Activated B cell treated with CpG ODN at 0.5 μM for 24 hours (primary cell): Measurements from ENCODE around the gene MAZ. TPM values are rescaled to one million over a fixed set of nuclear protein-coding genes. Genes with fewer than 3 reads are reported as not detected.

ENCODE experiments used
- ATAC-seq: fragments of 200-7000 bp; cut with Tn5 transposase; one replicate; pipeline ENCODE4 v1.10.0; 2021; ENCODE audit warnings: low read depth, mild to moderate bottlenecking, moderate library complexity
- CTCF ChIA-PET: fragments of 350-600 bp; sonication (Branson Sonifier 250); formaldehyde crosslinking; loops from one replicate; lab custom pipeline; 2021; ENCODE audit warnings: antibody characterized with exemption; lab: Charles Lee
- POLR2A ChIA-PET: fragments of 350-600 bp; sonication (Branson Sonifier 250); formaldehyde crosslinking; loops from one replicate; lab custom pipeline; 2021; ENCODE audit warnings: antibody characterized with exemption; lab: Charles Lee
- DNase-seq: peaks from one replicate; pipeline ENCODE4 v3.0.0; 2022
- H3K27ac Mint-ChIP-seq: one replicate; pipeline ENCODE4 v1.8.0; 2020; ENCODE audit warnings: mixed read lengths
- H3K27me3 Mint-ChIP-seq: one replicate; pipeline ENCODE4 v1.8.0; 2021; ENCODE audit warnings: mixed read lengths
- H3K36me3 Mint-ChIP-seq: one replicate; pipeline ENCODE4 v1.8.0; 2021; ENCODE audit warnings: low read depth, mixed read lengths
- H3K4me1 Mint-ChIP-seq: one replicate; pipeline ENCODE4 v1.8.0; 2021; ENCODE audit warnings: mixed read lengths
- H3K4me3 Mint-ChIP-seq: one replicate; pipeline ENCODE4 v1.8.0; 2020; ENCODE audit warnings: mild to moderate bottlenecking, mixed read lengths
- H3K9me3 Mint-ChIP-seq: one replicate; pipeline ENCODE4 v1.8.0; 2020; ENCODE audit warnings: mixed read lengths
- intact Hi-C: fragments of 100-400 bp; cut with micrococcal nuclease; formaldehyde crosslinking; loops from one replicate; pipeline ENCODE4 v1.15.1; 2024
- total RNA-seq: library from RNA; stranded (reverse); gene quantifications from 2 replicates; pipeline ENCODE4 v1.2.3, GENCODE V29; 2022
- TF ChIP-seq, protein P1 (sequence below): fragments of 200-600 bp; IDR thresholded peaks from one replicate; pipeline ENCODE4 v1.8.0; 2022; ENCODE audit warnings: antibody characterized with exemption, mild to moderate bottlenecking

The MAZ gene
- total RNA-seq, 1 donor from 2014 or later: 187 TPM

DNA sequence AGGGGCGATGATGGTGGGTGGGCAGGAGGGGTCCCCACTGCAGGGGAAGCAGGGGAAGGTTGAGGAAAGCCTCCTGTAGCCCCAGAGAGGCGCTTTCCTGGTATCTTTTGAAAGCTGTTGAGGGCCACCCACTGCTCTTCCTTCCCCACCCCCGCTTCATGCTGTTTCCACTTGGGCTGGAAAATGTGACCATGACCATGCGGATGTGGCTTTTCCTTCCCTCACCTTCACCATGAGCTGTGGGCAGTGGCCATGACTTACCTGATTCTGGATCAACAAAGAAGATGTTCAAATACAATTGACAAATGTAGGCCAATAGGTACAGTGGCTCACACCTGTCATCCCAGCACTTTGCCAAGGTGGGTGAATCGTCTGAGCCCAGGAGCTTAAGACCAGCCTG, 27.8 kb downstream of the MAZ start:
- ATAC-seq (no peak), DNase-seq (no peak)
- no peak overlapping the region for H3K27ac Mint-ChIP-seq
- no peak overlapping the region for H3K4me3 Mint-ChIP-seq
- peaks cover 70% of the 10 kb centered on the region for H3K36me3 Mint-ChIP-seq
- H3K9me3 Mint-ChIP-seq: no peaks in the 10 kb centered on the region
- H3K4me1 Mint-ChIP-seq: no peaks in the 10 kb centered on the region
- TF ChIP-seq, protein P1, sequence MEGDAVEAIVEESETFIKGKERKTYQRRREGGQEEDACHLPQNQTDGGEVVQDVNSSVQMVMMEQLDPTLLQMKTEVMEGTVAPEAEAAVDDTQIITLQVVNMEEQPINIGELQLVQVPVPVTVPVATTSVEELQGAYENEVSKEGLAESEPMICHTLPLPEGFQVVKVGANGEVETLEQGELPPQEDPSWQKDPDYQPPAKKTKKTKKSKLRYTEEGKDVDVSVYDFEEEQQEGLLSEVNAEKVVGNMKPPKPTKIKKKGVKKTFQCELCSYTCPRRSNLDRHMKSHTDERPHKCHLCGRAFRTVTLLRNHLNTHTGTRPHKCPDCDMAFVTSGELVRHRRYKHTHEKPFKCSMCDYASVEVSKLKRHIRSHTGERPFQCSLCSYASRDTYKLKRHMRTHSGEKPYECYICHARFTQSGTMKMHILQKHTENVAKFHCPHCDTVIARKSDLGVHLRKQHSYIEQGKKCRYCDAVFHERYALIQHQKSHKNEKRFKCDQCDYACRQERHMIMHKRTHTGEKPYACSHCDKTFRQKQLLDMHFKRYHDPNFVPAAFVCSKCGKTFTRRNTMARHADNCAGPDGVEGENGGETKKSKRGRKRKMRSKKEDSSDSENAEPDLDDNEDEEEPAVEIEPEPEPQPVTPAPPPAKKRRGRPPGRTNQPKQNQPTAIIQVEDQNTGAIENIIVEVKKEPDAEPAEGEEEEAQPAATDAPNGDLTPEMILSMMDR: no peak
- CTCF ChIA-PET: no interaction called here
- H3K27me3 Mint-ChIP-seq: no peaks in the 10 kb centered on the region
- POLR2A ChIA-PET: interaction anchor here (0.6 to 0.7 kb wide), 3 partner anchors 8 to 1212 kb away, joined by 3 to 4 read pairs (median 3); no protein-coding TSS in a partner anchor
- intact Hi-C loops: no loop called here

GRCh38 chr16:29835926-29836325, 29.6 kb downstream of the MAZ start:
- peaks cover 80% of the 10 kb centered on the region for H3K36me3 Mint-ChIP-seq
- no peak for ATAC-seq
- H3K27me3 Mint-ChIP-seq: no peaks in the 10 kb centered on the region
- intact Hi-C loops: no loop called here
- no peak overlapping the region for H3K4me3 Mint-ChIP-seq
- CTCF ChIA-PET: no interaction called here
- H3K4me1 Mint-ChIP-seq: no peaks in the 10 kb centered on the region
- no peak overlapping the region for H3K27ac Mint-ChIP-seq
- no peak for DNase-seq
- TF ChIP-seq, protein P1: no peak
- no peaks in the 10 kb centered on the region for H3K9me3 Mint-ChIP-seq
- POLR2A ChIA-PET: interaction anchor here (0.7 kb wide), 2 partner anchors 442 to 912 kb away, joined by 3 to 5 read pairs; partner anchors contain the start of gene PHKG2

DNA sequence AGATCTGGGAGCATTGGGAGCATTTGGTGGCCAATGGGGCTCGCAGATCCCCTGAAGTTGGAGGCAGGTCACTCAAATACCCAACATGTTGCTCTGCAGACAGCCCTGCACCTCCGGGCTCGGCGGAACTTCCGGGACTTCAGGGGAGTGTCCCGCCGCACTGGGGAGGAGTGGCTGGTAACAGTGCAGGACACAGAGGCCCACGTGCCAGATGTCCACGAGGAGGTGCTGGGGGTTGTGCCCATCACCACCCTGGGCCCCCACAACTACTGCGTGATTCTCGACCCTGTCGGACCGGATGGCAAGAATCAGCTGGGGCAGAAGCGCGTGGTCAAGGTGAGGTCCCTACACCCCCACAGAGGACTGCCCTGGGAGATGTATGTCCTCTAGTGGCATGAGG, 30.3 kb downstream of the MAZ start:
- ATAC-seq (no peak), DNase-seq (no peak)
- Mint-ChIP-seq H3K27ac (no peak overlapping the region), H3K36me3 (peaks cover 76% of the 10 kb centered on the region), H3K9me3 (no peaks in the 10 kb centered on the region), H3K4me3 (no peak overlapping the region), H3K4me1 (no peaks in the 10 kb centered on the region), H3K27me3 (no peaks in the 10 kb centered on the region)
- intact Hi-C loops: no loop called here
- ChIA-PET POLR2A (no interaction called here), CTCF (no interaction called here)
- TF ChIP-seq, protein P1: no peak

DNA sequence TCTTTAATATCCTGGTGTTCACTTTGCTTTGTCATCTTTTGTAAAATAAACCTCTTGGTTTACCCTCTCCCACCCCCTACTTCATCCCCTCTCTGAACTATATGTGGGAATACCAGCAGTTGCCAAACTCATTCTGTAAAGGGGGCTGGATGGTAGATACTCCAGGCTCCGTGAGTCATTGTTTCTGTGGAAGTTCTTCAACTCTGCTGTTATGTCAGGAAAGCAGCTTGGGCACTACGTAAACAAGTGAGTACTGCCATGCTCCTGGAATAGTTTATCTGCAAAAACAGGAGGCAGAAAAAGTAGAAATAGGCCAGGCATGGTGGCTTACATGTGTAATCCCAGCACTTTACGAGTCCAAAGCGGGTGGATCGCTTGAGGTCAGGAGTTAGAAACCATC, 31.5 kb downstream of the MAZ start:
- H3K36me3 Mint-ChIP-seq: peaks cover 75% of the 10 kb centered on the region
- intact Hi-C loops: no loop called here
- DNase-seq (no peak), ATAC-seq (no peak)
- no peaks in the 10 kb centered on the region for H3K27me3 Mint-ChIP-seq
- CTCF ChIA-PET: no interaction called here
- H3K9me3 Mint-ChIP-seq: no peaks in the 10 kb centered on the region
- no peak overlapping the region for H3K27ac Mint-ChIP-seq
- H3K4me3 Mint-ChIP-seq: no peak overlapping the region
- POLR2A ChIA-PET: no interaction called here
- no peaks in the 10 kb centered on the region for H3K4me1 Mint-ChIP-seq
- TF ChIP-seq, protein P1: no peak

DNA sequence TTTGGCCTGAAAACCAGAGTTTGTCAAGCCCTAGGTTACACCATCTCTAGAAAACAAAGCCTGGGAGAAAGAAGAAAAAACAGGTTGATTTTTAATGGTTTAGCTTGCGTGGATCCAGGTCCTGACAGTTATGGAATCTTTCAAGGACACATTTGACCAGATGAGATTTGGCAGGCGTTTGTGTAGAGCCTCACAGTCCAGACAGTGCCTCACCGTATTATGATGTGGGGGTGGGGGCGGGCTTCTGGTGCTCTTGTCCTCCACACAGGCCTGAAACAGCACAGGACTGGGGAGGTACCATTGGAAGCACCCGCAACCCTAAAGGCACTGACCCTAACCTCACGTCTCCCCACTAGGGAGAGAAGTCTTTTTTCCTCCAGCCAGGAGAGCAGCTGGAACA, 33.5 kb downstream of the MAZ start:
- ChIA-PET POLR2A (interaction anchor here (0.6 kb wide), 1 partner anchor 11 kb away, joined by 5 read pairs; no protein-coding TSS in a partner anchor), CTCF (interaction anchor here (1.2 kb wide), 1 partner anchor 8 kb away, joined by 4 read pairs; no protein-coding TSS in a partner anchor)
- TF ChIP-seq, protein P1: no peak
- no peak for ATAC-seq
- no peak overlapping the region for H3K27ac Mint-ChIP-seq
- DNase-seq: no peak
- H3K36me3 Mint-ChIP-seq: peaks cover 74% of the 10 kb centered on the region
- intact Hi-C loops: no loop called here
- no peaks in the 10 kb centered on the region for H3K27me3 Mint-ChIP-seq
- H3K4me3 Mint-ChIP-seq: no peak overlapping the region
- no peaks in the 10 kb centered on the region for H3K9me3 Mint-ChIP-seq
- no peaks in the 10 kb centered on the region for H3K4me1 Mint-ChIP-seq
